NCI-H510A treated with DMSO at 0.1 percent for 48 hours (cell line): ENCODE data around the gene ACY1.

Experiments used
- DNase-seq: peaks from one replicate; lab custom pipeline; 2025; lab: John Stamatoyannopoulos, UW

Gene ACY1

GRCh38 chr3:52005571-52005986 lies 22.2 kb downstream of the ACY1 start:
- DNase-seq = peak; percentile 36

- DNase-seq = no peak
These were observed 22.9 kb downstream of the ACY1 start for GRCh38 chr3:52006017-52006819.

- DNase-seq = no peak
These were observed 23.4 kb downstream of the ACY1 start for GRCh38 chr3:52006820-52007133.

GRCh38 chr3:52007291-52007690 lies 24.0 kb downstream of the ACY1 start:
- no peak for DNase-seq

- DNase-seq = no peak
These were observed 27.1 kb downstream of the ACY1 start for GRCh38 chr3:52010431-52010830.

GRCh38 chr3:52012699-52013098 lies 29.4 kb downstream of the ACY1 start:
- no peak for DNase-seq

- no peak for DNase-seq
These were observed 30.7 kb downstream of the ACY1 start for GRCh38 chr3:52013802-52014598.

- no peak for DNase-seq
These were observed 31.3 kb downstream of the ACY1 start for GRCh38 chr3:52014613-52015012.

- DNase-seq = no peak
These were observed 32.3 kb downstream of the ACY1 start for GRCh38 chr3:52015438-52016228.

GRCh38 chr3:52017586-52017985 lies 34.3 kb downstream of the ACY1 start:
- no peak for DNase-seq

GRCh38 chr3:52018319-52019000 lies 35.1 kb downstream of the ACY1 start:
- DNase-seq = no peak

GRCh38 chr3:52019352-52020080 lies 36.2 kb downstream of the ACY1 start:
- DNase-seq = no peak

- DNase-seq = no peak
These were observed 37.5 kb downstream of the ACY1 start for GRCh38 chr3:52020796-52021195.

GRCh38 chr3:52021489-52022268 lies 38.3 kb downstream of the ACY1 start:
- peak; percentile 44 for DNase-seq

- no peak for DNase-seq
These were observed 39.2 kb downstream of the ACY1 start for GRCh38 chr3:52022323-52023100.

- DNase-seq = no peak
These were observed 39.9 kb downstream of the ACY1 start for GRCh38 chr3:52023101-52023770.

- no peak for DNase-seq
These were observed 40.8 kb downstream of the ACY1 start for GRCh38 chr3:52023860-52024764.
